Measurements from ENCODE around the gene FKBP3. TPM values are rescaled to one million over a fixed set of nuclear protein-coding genes. Genes with fewer than 3 reads are reported as not detected.
A peak's percentile ranks its signal among the peaks of the same experiment; 100 is the strongest.
"Not testable (repeated sequence)": the region's sequence is repeated elsewhere in the genome, so short reads cannot be mapped to it uniquely, and the experiment has no call there.

FKBP3 gene
- total and polyA plus RNA-seq, 2 experiments from 2014 or later: 40.9 to 125 TPM

DNA sequence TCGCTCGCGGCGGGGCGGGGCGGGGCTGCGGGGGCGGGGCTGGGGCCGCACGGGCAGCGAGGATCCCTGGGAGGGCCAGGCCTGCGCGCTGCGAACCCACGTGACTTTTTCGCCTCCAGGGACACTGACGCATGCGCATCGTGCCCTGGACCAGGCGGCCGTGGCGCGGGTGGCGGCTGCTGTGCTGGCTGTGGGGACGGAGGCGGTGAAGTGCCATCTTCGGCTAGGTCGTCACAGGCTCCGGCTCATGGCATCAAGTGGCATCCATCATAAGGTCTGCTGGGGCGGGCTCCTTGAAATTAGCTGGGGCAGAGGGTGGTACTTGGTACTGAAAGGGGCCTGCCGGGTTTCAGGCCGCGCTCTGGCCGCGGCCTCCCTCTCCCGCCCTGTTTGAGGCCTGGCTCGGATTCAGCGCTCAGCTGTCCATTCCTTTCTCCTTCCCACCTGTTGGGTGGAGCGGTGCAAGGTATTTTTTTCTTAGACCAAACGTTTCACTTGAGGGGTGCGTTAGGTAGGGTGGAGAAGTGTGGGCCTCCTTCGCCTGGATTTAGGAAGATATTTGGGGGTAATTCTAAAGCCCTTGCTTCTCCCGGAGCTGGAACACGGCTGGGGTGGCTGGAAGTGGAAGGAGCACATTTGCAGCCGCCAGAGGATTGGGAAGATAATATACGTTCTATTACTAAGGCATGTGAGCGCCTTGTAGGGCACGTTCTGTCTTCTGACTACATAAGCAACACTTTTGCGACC is 50.1 kb downstream of the FKBP3 start, which contains the start of gene PRPF39:
Gene PRPF39 (plus strand): TSS at position 141 of the 747 bp plus-strand sequence. CDS start 11,124 bp downstream, outside the sequence.
- TF ChIP-seq EZH2phosphoT487 (IDR thresholded peaks at IDR 0.05; ENCODE audit: insufficient read depth, low read depth): no peak
- no peak for TF ChIP-seq EZH2 (IDR thresholded peaks at IDR 0.05; ENCODE audit: insufficient read depth, poor library complexity, severe bottlenecking)
- Histone ChIP-seq H3K27ac (peak within 1 kb of the TSS; percentile 78), H3K36me3 (ENCODE audit: low read depth) (no peaks in the 10 kb centered on the region), H3K79me2 (ENCODE audit: insufficient read depth) (peaks cover 52% of the 10 kb centered on the region), H3K4me3 (peak within 1 kb of the TSS; percentile 94), H3K27me3 (replicated peaks; ENCODE audit: insufficient read depth) (no peaks in the 10 kb centered on the region), H3K4me1 (ENCODE audit: insufficient read depth) (peaks cover 18% of the 10 kb centered on the region), H3K4me2 (ENCODE audit: unreplicated experiment) (peak within 1 kb of the TSS; percentile 98), H3K9me2 (ENCODE audit: insufficient read depth) (no peaks in the 10 kb centered on the region), H3K9me3 (ENCODE audit: low read depth) (no peaks in the 10 kb centered on the region), H3F3A (ENCODE audit: insufficient read depth) (peaks cover 23% of the 10 kb centered on the region), H2AFZ (peak within 1 kb of the TSS; percentile 99), H4K20me1 (ENCODE audit: insufficient read depth) (peaks cover 27% of the 10 kb centered on the region), H3K9ac (peak within 1 kb of the TSS; percentile 91)
- DNase-seq: peak; percentile 98
- WGBS, 2 experiments (ENCODE audit: low coverage in 1 of 2, low lambda C conversion rate in 2 of 2, missing lambda C conversion rate in 2 of 2): 1% methylated on average over 26 to 42 of the region's 49 CpGs
- in situ Hi-C loops (cut with MboI): no loop called here

DNA sequence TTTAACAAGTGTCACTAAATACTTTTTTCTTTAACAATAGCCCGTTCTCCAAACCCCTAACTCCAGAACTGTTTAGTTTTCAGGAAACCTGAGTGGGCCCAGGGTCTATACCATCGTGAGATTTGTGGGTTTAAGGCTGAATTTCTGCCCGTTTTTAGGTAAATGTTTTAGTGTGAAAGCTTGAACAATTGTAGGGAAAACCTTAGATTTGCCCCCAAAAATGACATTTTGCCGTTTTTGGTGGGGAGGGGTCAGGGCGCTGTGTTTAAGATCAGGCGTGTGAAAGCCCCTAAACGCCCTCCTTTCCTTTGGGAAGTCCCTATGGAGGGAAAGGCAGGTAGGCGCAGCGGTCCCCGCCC is 50.7 kb downstream of the FKBP3 start:
- WGBS, 2 experiments (ENCODE audit: low coverage in 1 of 2, low lambda C conversion rate in 2 of 2, missing lambda C conversion rate in 2 of 2): 0 to 1% methylated on average over 8 to 10 of the region's 10 CpGs
- peak overlapping the region; percentile 93 for H3K4me2 ChIP-seq (ENCODE audit: unreplicated experiment)
- TF ChIP-seq EZH2 (IDR thresholded peaks at IDR 0.05; ENCODE audit: insufficient read depth, poor library complexity, severe bottlenecking): no peak
- no peak for TF ChIP-seq EZH2phosphoT487 (IDR thresholded peaks at IDR 0.05; ENCODE audit: insufficient read depth, low read depth)
- peaks cover 21% of the 10 kb centered on the region for H4K20me1 ChIP-seq (ENCODE audit: insufficient read depth)
- H3K36me3 ChIP-seq (ENCODE audit: low read depth): no peaks in the 10 kb centered on the region
- peak overlapping the region; percentile 91 for H3K9ac ChIP-seq
- peak overlapping the region; percentile 94 for H3K4me3 ChIP-seq
- in situ Hi-C loops (cut with MboI): no loop called here
- no peaks in the 10 kb centered on the region for H3K9me3 ChIP-seq (ENCODE audit: low read depth)
- peak; percentile 5 for DNase-seq
- peaks cover 46% of the 10 kb centered on the region for H3K79me2 ChIP-seq (ENCODE audit: insufficient read depth)
- no peaks in the 10 kb centered on the region for H3K27me3 ChIP-seq (replicated peaks; ENCODE audit: insufficient read depth)
- no peaks in the 10 kb centered on the region for H3K9me2 ChIP-seq (ENCODE audit: insufficient read depth)
- peaks cover 18% of the 10 kb centered on the region for H3K4me1 ChIP-seq (ENCODE audit: insufficient read depth)
- peaks cover 18% of the 10 kb centered on the region for H3F3A ChIP-seq (ENCODE audit: insufficient read depth)
- H3K27ac ChIP-seq: no peak overlapping the region
- H2AFZ ChIP-seq: peak overlapping the region; percentile 99

DNA sequence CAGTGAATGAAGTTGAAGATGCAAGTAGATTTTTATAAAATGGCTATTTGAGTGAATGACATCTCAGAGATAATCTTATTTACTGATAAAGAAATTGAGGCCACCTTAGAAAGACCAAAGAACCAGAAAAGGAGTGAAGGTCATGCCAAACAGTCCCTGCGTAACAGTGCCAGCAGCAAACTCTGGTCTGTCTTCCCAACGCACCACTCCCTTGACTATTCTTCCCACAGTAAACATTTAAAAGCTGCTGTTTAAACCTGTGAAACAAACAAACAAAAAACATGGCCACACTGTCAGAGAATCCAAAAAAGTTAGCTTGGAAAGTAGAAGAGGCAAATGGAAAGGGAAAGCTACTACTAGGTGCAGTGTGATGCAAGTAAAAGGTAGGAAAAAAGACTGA is 51.9 kb downstream of the FKBP3 start:
- in situ Hi-C loops (cut with MboI): no loop called here
- DNase-seq: no peak
- TF ChIP-seq EZH2 (IDR thresholded peaks at IDR 0.05; ENCODE audit: insufficient read depth, poor library complexity, severe bottlenecking) (no peak), EZH2phosphoT487 (IDR thresholded peaks at IDR 0.05; ENCODE audit: insufficient read depth, low read depth) (no peak)
- Histone ChIP-seq H3K9me2 (ENCODE audit: insufficient read depth) (no peaks in the 10 kb centered on the region), H3K36me3 (ENCODE audit: low read depth) (no peaks in the 10 kb centered on the region), H3K4me2 (ENCODE audit: unreplicated experiment) (no peak overlapping the region), H3K4me1 (ENCODE audit: insufficient read depth) (peaks cover 13% of the 10 kb centered on the region), H3K9me3 (ENCODE audit: low read depth) (no peaks in the 10 kb centered on the region), H3K4me3 (no peak overlapping the region), H3K27me3 (replicated peaks; ENCODE audit: insufficient read depth) (no peaks in the 10 kb centered on the region), H4K20me1 (ENCODE audit: insufficient read depth) (peaks cover 13% of the 10 kb centered on the region; the same call in 1 of the 2 replicates), H2AFZ (peak overlapping the region; percentile 37; the same call in 1 of the 2 replicates), H3K79me2 (ENCODE audit: insufficient read depth) (peaks cover 35% of the 10 kb centered on the region), H3F3A (ENCODE audit: insufficient read depth) (peaks cover 17% of the 10 kb centered on the region), H3K27ac (no peak overlapping the region), H3K9ac (no peak overlapping the region)
- 98% methylated on average over 2 of the region's 2 CpGs for WGBS, 2 experiments (ENCODE audit: low coverage in 1 of 2, low lambda C conversion rate in 2 of 2, missing lambda C conversion rate in 2 of 2)

DNA sequence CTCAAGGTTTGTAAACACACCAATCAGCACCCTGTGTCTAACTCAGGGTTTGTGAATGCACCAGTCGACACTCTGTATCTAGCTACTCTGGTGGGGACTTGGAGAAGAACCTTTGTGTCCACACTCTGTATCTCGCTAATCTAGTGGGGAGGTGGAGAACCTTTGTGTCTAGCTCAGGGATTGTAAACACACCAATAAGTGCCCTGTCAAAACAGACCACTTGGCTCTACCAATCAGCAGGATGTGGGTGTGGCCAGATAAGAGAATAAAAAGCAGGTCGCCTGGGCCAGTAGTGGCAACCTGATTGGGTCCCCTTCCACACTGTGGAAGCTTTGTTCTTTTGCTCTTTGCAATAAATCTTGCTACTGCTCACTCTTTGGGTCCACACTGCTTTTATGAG is 53.2 kb downstream of the FKBP3 start:
- H3K9ac ChIP-seq; H3K4me1 ChIP-seq (ENCODE audit: insufficient read depth); H3K9me3 ChIP-seq (ENCODE audit: low read depth); H3K4me2 ChIP-seq (ENCODE audit: unreplicated experiment); H4K20me1 ChIP-seq (ENCODE audit: insufficient read depth); H3K9me2 ChIP-seq (ENCODE audit: insufficient read depth); H3K27me3 ChIP-seq (replicated peaks; ENCODE audit: insufficient read depth); H3K4me3 ChIP-seq; DNase-seq; H3K27ac ChIP-seq; in situ Hi-C loops (cut with MboI); H2AFZ ChIP-seq; H3K36me3 ChIP-seq (ENCODE audit: low read depth): not testable (repeated sequence)
- WGBS, 2 experiments (ENCODE audit: low coverage in 1 of 2, low lambda C conversion rate in 2 of 2, missing lambda C conversion rate in 2 of 2): 91 to 97% methylated on average over 3 of the region's 3 CpGs
- Histone ChIP-seq H3K79me2 (ENCODE audit: insufficient read depth) (peaks cover 21% of the 10 kb centered on the region), H3F3A (ENCODE audit: insufficient read depth) (peaks cover 15% of the 10 kb centered on the region)

DNA sequence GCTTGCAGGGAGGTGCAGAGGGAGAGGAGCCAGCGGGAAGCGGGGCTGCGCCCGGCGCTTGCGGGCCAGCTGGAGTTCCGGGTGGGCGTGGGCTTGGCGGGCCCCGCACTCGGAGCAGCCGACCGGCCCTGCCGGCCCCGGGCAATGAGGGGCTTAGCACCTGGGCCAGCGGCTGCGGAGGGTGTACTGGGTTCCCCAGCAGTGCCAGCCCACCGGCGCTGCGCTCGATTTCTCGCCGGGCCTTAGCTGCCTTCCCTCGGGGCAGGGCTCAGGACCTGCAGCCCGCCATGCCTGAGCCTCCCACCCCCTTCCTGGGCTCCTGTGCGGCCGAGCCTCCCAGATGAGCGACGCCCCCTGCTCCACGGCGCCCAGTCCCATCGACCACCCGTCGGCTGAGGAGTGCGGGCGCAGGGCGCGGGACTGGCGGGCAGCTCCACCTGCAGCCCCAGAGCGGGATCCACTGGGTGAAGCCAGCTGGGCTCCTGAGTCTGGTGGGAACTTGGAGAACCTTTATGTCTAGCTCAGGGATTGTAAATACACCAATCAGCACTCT is 53.8 kb downstream of the FKBP3 start:
- H3K4me1 ChIP-seq (ENCODE audit: insufficient read depth); H3K4me3 ChIP-seq; H2AFZ ChIP-seq; H3K9me3 ChIP-seq (ENCODE audit: low read depth); H3K9me2 ChIP-seq (ENCODE audit: insufficient read depth); in situ Hi-C loops (cut with MboI); H3K4me2 ChIP-seq (ENCODE audit: unreplicated experiment); H4K20me1 ChIP-seq (ENCODE audit: insufficient read depth); H3K27me3 ChIP-seq (replicated peaks; ENCODE audit: insufficient read depth); H3K27ac ChIP-seq; DNase-seq; H3K36me3 ChIP-seq (ENCODE audit: low read depth); H3K9ac ChIP-seq: not testable (repeated sequence)
- WGBS, 2 experiments (ENCODE audit: low coverage in 1 of 2, low lambda C conversion rate in 2 of 2, missing lambda C conversion rate in 2 of 2): 91 to 100% methylated on average over 5 to 40 of the region's 40 CpGs
- Histone ChIP-seq H3F3A (ENCODE audit: insufficient read depth) (peaks cover 12% of the 10 kb centered on the region), H3K79me2 (ENCODE audit: insufficient read depth) (peaks cover 15% of the 10 kb centered on the region)
